Trophoblast cell (in vitro differentiated cells and primary cell): ENCODE measurements around the gene KLLN.
A peak's percentile ranks its signal among the peaks of the same experiment; 100 is the strongest.
"Not testable (repeated sequence)": the region's sequence is repeated elsewhere in the genome, so short reads cannot be mapped to it uniquely, and the experiment has no call there.

ENCODE experiments used
- DNase-seq, 2 donors: peaks; one replicate each; pipeline ENCODE4 v3.0.0-alpha.2; 2016
- H2AFZ ChIP-seq: 2 replicates; pipeline ENCODE4 v1.6.1; 2013; ENCODE audit warnings: low read length, moderate library complexity, mild to moderate bottlenecking; ENCODE audit not compliant: insufficient read depth, poor library complexity
- H2AK5ac ChIP-seq: 2 replicates; pipeline ENCODE4 v1.6.1; 2013; ENCODE audit warnings: mild to moderate bottlenecking, low read length
- H2BK120ac ChIP-seq: 2 replicates; pipeline ENCODE4 v1.6.1; 2013; ENCODE audit warnings: low read length, mild to moderate bottlenecking, moderate library complexity; ENCODE audit not compliant: insufficient read depth, poor library complexity
- H2BK12ac ChIP-seq: 2 replicates; pipeline ENCODE4 v1.6.1; 2013; ENCODE audit warnings: mild to moderate bottlenecking, low read length, moderate library complexity
- H2BK5ac ChIP-seq: 2 replicates; pipeline ENCODE4 v1.6.1; 2013; ENCODE audit warnings: low read length, low read depth, moderate library complexity, mild to moderate bottlenecking; ENCODE audit not compliant: poor library complexity
- H3K14ac ChIP-seq: 2 replicates; pipeline ENCODE4 v1.6.1; 2013; ENCODE audit warnings: mild to moderate bottlenecking, low read length
- H3K18ac ChIP-seq: 2 replicates; pipeline ENCODE4 v1.6.1; 2013; ENCODE audit warnings: mild to moderate bottlenecking, low read length
- H3K23ac ChIP-seq: 2 replicates; pipeline ENCODE4 v1.6.1; 2013; ENCODE audit warnings: low read length
- H3K27ac ChIP-seq: 2 replicates; pipeline ENCODE4 v1.5.1; 2013; ENCODE audit warnings: low read depth, mild to moderate bottlenecking, inconsistent platforms, low read length, moderate library complexity
- H3K27me3 ChIP-seq: 2 replicates; pipeline ENCODE4 v1.6.1; 2013; ENCODE audit warnings: inconsistent platforms, mild to moderate bottlenecking, low read length, moderate library complexity; ENCODE audit not compliant: insufficient read depth
- H3K36me3 ChIP-seq, 2 experiments: 1 replicate in 1 of 2; 2 replicates in 1 of 2; pipeline ENCODE4 v1.6.1; 2013; ENCODE audit warnings: low read length in 2 of 2, mild to moderate bottlenecking in 2 of 2, moderate library complexity in 1 of 2; ENCODE audit not compliant: insufficient read depth in 2 of 2, control insufficient read depth in 1 of 2
- H3K4ac ChIP-seq: 2 replicates; pipeline ENCODE4 v1.6.1; 2013; ENCODE audit warnings: low read depth, mild to moderate bottlenecking, low read length, moderate library complexity
- H3K4me1 ChIP-seq, 2 experiments: 1 replicate in 1 of 2; 2 replicates in 1 of 2; pipeline ENCODE4 v1.6.1; 2013; ENCODE audit warnings: low read length in 2 of 2, mild to moderate bottlenecking in 2 of 2, moderate library complexity in 1 of 2; ENCODE audit not compliant: insufficient read depth in 2 of 2, control insufficient read depth in 1 of 2
- H3K4me2 ChIP-seq: 2 replicates; pipeline ENCODE4 v1.6.1; 2013; ENCODE audit warnings: inconsistent platforms, mild to moderate bottlenecking, low read length, moderate library complexity
- H3K4me3 ChIP-seq: 2 replicates; pipeline ENCODE4 v1.5.1; 2013; ENCODE audit warnings: mild to moderate bottlenecking, low read depth, low read length, inconsistent platforms
- H3K79me1 ChIP-seq: one replicate; pipeline ENCODE4 v1.6.1; 2013; ENCODE audit warnings: low read length
- H3K79me2 ChIP-seq: 2 replicates; pipeline ENCODE4 v1.6.1; 2013; ENCODE audit warnings: low read length, mild to moderate bottlenecking; ENCODE audit not compliant: control insufficient read depth, insufficient read depth, poor library complexity
- H3K9ac ChIP-seq: 2 replicates; pipeline ENCODE4 v1.6.1; 2013; ENCODE audit warnings: mild to moderate bottlenecking, low read length
- H3K9me3 ChIP-seq: 2 replicates; pipeline ENCODE4 v1.6.1; 2013; ENCODE audit warnings: low read depth, mild to moderate bottlenecking, control low read depth, inconsistent platforms, low read length; ENCODE audit not compliant: insufficient read depth
- H4K12ac ChIP-seq: 2 replicates; pipeline ENCODE4 v1.6.1; 2013; ENCODE audit warnings: low read depth, mild to moderate bottlenecking, low read length, moderate library complexity
- H4K8ac ChIP-seq: 2 replicates; pipeline ENCODE4 v1.6.1; 2013; ENCODE audit warnings: low read depth, mild to moderate bottlenecking, low read length, moderate library complexity
- H4K91ac ChIP-seq: one replicate; pipeline ENCODE4 v1.6.1; 2013; ENCODE audit warnings: low read depth, mild to moderate bottlenecking, low read length, moderate library complexity
- WGBS: extraction: QIAGEN DNeasy Blood & Tissue Kit; methylation state at CpG from one replicate; pipeline ENCODE4 v1.1.7; 2013; ENCODE audit warnings: missing lambda C conversion rate; ENCODE audit not compliant: insufficient read length, insufficient coverage; ENCODE audit errors: extremely low coverage; 5-methylcytosine and 5-hydroxymethylcytosine counted together

The KLLN gene

GRCh38 chr10:87865241-87865881, 2.0 kb upstream of the KLLN start:
- no peak overlapping the region for H2BK120ac ChIP-seq
- H3K4ac ChIP-seq, result peak overlapping the region; percentile 78
- H3K79me1 ChIP-seq, result peaks cover 25% of the 10 kb centered on the region
- H3K27ac ChIP-seq, result no peak overlapping the region
- no peaks in the 10 kb centered on the region for H3K27me3 ChIP-seq
- no peak for DNase-seq
- no CpG with 5 or more reads among the region's 4 CpGs for WGBS
- H3K14ac ChIP-seq, result no peak overlapping the region
- H2AFZ ChIP-seq, result no peak overlapping the region
- peak overlapping the region; percentile 93 for H3K4me2 ChIP-seq
- no peak overlapping the region for H4K12ac ChIP-seq
- H3K23ac ChIP-seq, result no peak overlapping the region
- H2BK12ac ChIP-seq, result no peak overlapping the region
- H3K4me1 ChIP-seq, result no peaks in the 10 kb centered on the region
- H4K8ac ChIP-seq, result no peak overlapping the region
- H2BK5ac ChIP-seq, result no peak overlapping the region
- H2AK5ac ChIP-seq, result no peak overlapping the region
- H3K18ac ChIP-seq, result no peak overlapping the region
- no peaks in the 10 kb centered on the region for H3K36me3 ChIP-seq
- no peak overlapping the region for H3K4me3 ChIP-seq
- H4K91ac ChIP-seq, result no peak overlapping the region
- H3K9ac ChIP-seq, result peak overlapping the region; percentile 56
- no peaks in the 10 kb centered on the region for H3K9me3 ChIP-seq
- peaks cover 22% of the 10 kb centered on the region for H3K79me2 ChIP-seq

GRCh38 chr10:87864496-87865059, 1.2 kb upstream of the KLLN start:
- no peak overlapping the region for H2BK12ac ChIP-seq
- peak in 1 of 2 donors; percentile 6 for DNase-seq
- H3K18ac ChIP-seq, result peak overlapping the region; percentile 61
- H3K4me3 ChIP-seq, result peak overlapping the region; percentile 87
- no peak overlapping the region for H2AK5ac ChIP-seq
- no peaks in the 10 kb centered on the region for H3K4me1 ChIP-seq
- H3K27ac ChIP-seq, result peak overlapping the region; percentile 100
- no peaks in the 10 kb centered on the region for H3K27me3 ChIP-seq
- no peak overlapping the region for H2AFZ ChIP-seq
- no peak overlapping the region for H3K23ac ChIP-seq
- H3K79me1 ChIP-seq, result peaks cover 25% of the 10 kb centered on the region
- H3K4me2 ChIP-seq, result peak overlapping the region; percentile 93
- no CpG with 5 or more reads among the region's 16 CpGs for WGBS
- no peaks in the 10 kb centered on the region for H3K9me3 ChIP-seq
- no peak overlapping the region for H2BK5ac ChIP-seq
- peak overlapping the region; percentile 42 for H3K14ac ChIP-seq
- H3K4ac ChIP-seq, result peak overlapping the region; percentile 81
- no peaks in the 10 kb centered on the region for H3K36me3 ChIP-seq
- no peak overlapping the region for H4K91ac ChIP-seq
- no peak overlapping the region for H4K12ac ChIP-seq
- H3K79me2 ChIP-seq, result peaks cover 22% of the 10 kb centered on the region
- H2BK120ac ChIP-seq, result no peak overlapping the region
- H4K8ac ChIP-seq, result no peak overlapping the region
- peak overlapping the region; percentile 89 for H3K9ac ChIP-seq

- H2AK5ac ChIP-seq, result peak overlapping the region; percentile 56
- peak overlapping the region; percentile 95 for H3K14ac ChIP-seq
- peaks cover 25% of the 10 kb centered on the region for H3K79me1 ChIP-seq
- H3K79me2 ChIP-seq, result peaks cover 19% of the 10 kb centered on the region
- H2BK120ac ChIP-seq, result peak overlapping the region; percentile 85
- H3K9ac ChIP-seq, result peak overlapping the region; percentile 94
- H4K8ac ChIP-seq, result peak overlapping the region; percentile 88
- peak overlapping the region; percentile 87 for H3K4me3 ChIP-seq
- peak overlapping the region; percentile 96 for H4K91ac ChIP-seq
- H3K4me2 ChIP-seq, result peak overlapping the region; percentile 93
- not testable (repeated sequence) for H3K27me3 ChIP-seq, H3K23ac ChIP-seq, H3K4me1 ChIP-seq, H3K9me3 ChIP-seq, H3K36me3 ChIP-seq, H2BK12ac ChIP-seq
- H3K27ac ChIP-seq, result peak overlapping the region; percentile 100
- H4K12ac ChIP-seq, result peak overlapping the region; percentile 68
- H2BK5ac ChIP-seq, result peak overlapping the region; percentile 97
- no CpG with 5 or more reads among the region's 47 CpGs for WGBS
- peak overlapping the region; percentile 81 for H2AFZ ChIP-seq
- H3K4ac ChIP-seq, result peak overlapping the region; percentile 92
- peak overlapping the region; percentile 91 for H3K18ac ChIP-seq
- DNase-seq, result peak; percentile 24 to 47
Measured at GRCh38 chr10:87863951-87864495, 690 bp upstream of the KLLN start.

- Histone ChIP-seq H3K79me2 (peaks cover 19% of the 10 kb centered on the region), H2BK5ac (peak overlapping the region; percentile 28), H2AFZ (peak overlapping the region; percentile 61), H4K12ac (peak overlapping the region; percentile 45), H3K9me3 (no peaks in the 10 kb centered on the region), H3K4me1 (no peaks in the 10 kb centered on the region), H3K27me3 (no peaks in the 10 kb centered on the region), H3K4me3 (peak overlapping the region; percentile 77), H3K36me3 (no peaks in the 10 kb centered on the region), H3K27ac (peak overlapping the region; percentile 100), H3K4ac (peak overlapping the region; percentile 51), H3K23ac (no peak overlapping the region), H3K14ac (peak overlapping the region; percentile 85), H3K4me2 (peak overlapping the region; percentile 90), H4K91ac (peak overlapping the region; percentile 96), H3K79me1 (peaks cover 25% of the 10 kb centered on the region), H2BK12ac (peak overlapping the region; percentile 16), H2BK120ac (peak overlapping the region; percentile 33), H2AK5ac (no peak overlapping the region), H3K18ac (peak overlapping the region; percentile 32), H4K8ac (peak overlapping the region; percentile 40), H3K9ac (peak overlapping the region; percentile 79)
- WGBS, result no CpG with 5 or more reads among the region's 21 CpGs
- no peak for DNase-seq
Measured at GRCh38 chr10:87862679-87863052, 667 bp downstream of the KLLN start.
